Natural killer cell treated with Interleukin-12 subunit alpha and Interleukin-12 subunit beta and Interleukin-15 and Interleukin-18, amount 100 ng/mL, for 72 hours (primary cell): ENCODE measurements around the gene RALGPS1. TPM values are rescaled to one million over a fixed set of nuclear protein-coding genes. Genes with fewer than 3 reads are reported as not detected.

ENCODE experiments used
- ATAC-seq, 2 donors: fragments of 150-1000 bp; cut with Tn5 transposase in 1 of 2; sonication (Bioruptor Pico), chemical (Tn5 transposase) in 1 of 2; 2 replicates each; pipeline ENCODE4 v1.10.0; 2021
- DNase-seq: peaks from one replicate; pipeline ENCODE4 v3.0.0; 2022; ENCODE audit warnings: low spot score
- H3K27ac Mint-ChIP-seq, 2 donors: 1 replicate in 1 of 2; 2 replicates in 1 of 2; pipeline ENCODE4 v1.8.0; 2022; ENCODE audit warnings: mixed read lengths in 2 of 2, mild to moderate bottlenecking in 1 of 2, moderate library complexity in 1 of 2
- H3K27me3 Mint-ChIP-seq, 2 donors: 1 replicate in 1 of 2; 2 replicates in 1 of 2; pipeline ENCODE4 v1.8.0; 2022; ENCODE audit warnings: mixed read lengths in 2 of 2
- H3K36me3 Mint-ChIP-seq: one replicate; pipeline ENCODE4 v1.8.0; 2022; ENCODE audit warnings: mixed read lengths
- H3K4me1 Mint-ChIP-seq, 2 donors: 1 replicate in 1 of 2; 2 replicates in 1 of 2; pipeline ENCODE4 v1.8.0; 2022; ENCODE audit warnings: low read depth in 2 of 2, mixed read lengths in 2 of 2, mild to moderate bottlenecking in 1 of 2
- H3K4me3 Mint-ChIP-seq: one replicate; pipeline ENCODE4 v1.8.0; 2022; ENCODE audit warnings: mixed read lengths
- H3K9me3 Mint-ChIP-seq: 2 replicates; pipeline ENCODE4 v1.8.0; 2022; ENCODE audit warnings: mixed read lengths
- total RNA-seq, 2 donors: library from RNA; stranded (reverse); gene quantifications; one replicate each; pipeline ENCODE4 v1.2.3, GENCODE V29; 2022

RALGPS1 gene
- total RNA-seq, 2 donors from 2014 or later = 4.4 to 7.0 TPM

GRCh38 chr9:127225801-127226625 is 311.4 kb downstream of the RALGPS1 start:
- H3K4me3 Mint-ChIP-seq = peak overlapping the region; percentile 84
- H3K27ac Mint-ChIP-seq = peak overlapping the region in 1 of 2 donors; percentile 48
- no peaks in the 10 kb centered on the region for H3K9me3 Mint-ChIP-seq
- H3K27me3 Mint-ChIP-seq = peaks cover 11 to 16% of the 10 kb centered on the region in 2 donors
- ATAC-seq (no peak), DNase-seq (no peak)
- no peaks in the 10 kb centered on the region for H3K36me3 Mint-ChIP-seq
- peaks cover 16 to 21% of the 10 kb centered on the region in 2 donors for H3K4me1 Mint-ChIP-seq

DNA sequence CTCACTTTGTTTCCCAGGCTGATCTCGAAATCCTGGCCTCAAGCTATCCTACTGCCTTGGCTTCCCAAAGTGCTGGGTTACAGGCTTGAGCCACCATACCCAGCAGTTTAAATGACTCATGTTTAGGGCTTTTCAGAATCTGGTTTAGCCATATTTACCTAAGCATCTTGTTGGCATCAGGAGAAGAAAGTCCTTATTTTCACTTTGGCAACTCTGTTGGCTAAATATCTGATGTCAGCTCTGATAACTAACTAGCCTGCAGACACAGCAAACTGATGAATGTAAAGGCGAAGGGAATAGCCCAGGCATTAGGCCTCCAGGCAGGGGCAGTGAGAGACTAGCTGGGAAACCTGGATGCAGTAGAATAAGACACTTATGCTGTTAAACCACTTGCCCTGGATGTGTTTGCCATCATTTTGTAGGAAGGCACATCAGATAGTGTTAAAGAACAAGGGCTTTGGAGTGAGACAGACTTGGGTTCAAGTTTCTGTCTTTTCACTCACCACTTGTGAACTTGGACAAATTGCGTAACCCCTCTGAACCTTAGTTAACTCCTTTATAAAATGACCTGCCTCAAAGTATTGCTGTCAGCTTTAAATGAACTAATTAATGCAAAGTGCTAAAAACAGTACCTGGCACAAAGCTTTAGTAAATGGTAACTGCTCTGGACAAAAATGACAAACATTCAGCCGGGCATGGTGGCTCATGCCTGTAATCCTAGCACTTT is 315.3 kb downstream of the RALGPS1 start:
- Mint-ChIP-seq H3K9me3 (no peaks in the 10 kb centered on the region), H3K27me3 (peaks cover 14 to 16% of the 10 kb centered on the region in 2 donors), H3K4me3 (no peak overlapping the region), H3K4me1 (peaks cover 9 to 11% of the 10 kb centered on the region in 2 donors), H3K27ac (no peak overlapping the region), H3K36me3 (no peaks in the 10 kb centered on the region)
- ATAC-seq (no peak), DNase-seq (no peak)

DNA sequence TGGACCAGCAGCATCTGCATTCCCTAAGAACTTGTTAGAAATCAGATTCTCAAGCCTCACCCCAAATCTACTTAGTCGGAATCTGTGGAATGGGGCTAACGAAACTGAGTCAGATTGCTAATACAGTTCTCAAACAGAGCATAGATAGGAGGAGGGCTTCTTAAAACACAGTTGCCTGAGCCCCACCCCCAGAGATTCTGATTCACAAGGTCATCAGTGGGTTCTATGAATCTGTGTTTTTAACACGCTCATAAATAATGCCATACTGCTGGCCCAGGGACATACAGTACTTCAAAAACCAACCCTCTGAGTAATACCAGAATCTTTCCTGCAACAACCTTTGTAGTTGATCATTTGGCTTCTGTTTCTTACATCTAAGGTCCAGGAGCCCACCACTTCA is 317.1 kb downstream of the RALGPS1 start:
- DNase-seq = no peak
- Mint-ChIP-seq H3K27ac (no peak overlapping the region), H3K27me3 (peaks cover 11 to 23% of the 10 kb centered on the region in 2 donors), H3K4me1 (peaks cover under 1 to 1% of the 10 kb centered on the region in 2 donors), H3K9me3 (no peaks in the 10 kb centered on the region), H3K4me3 (no peak overlapping the region), H3K36me3 (no peaks in the 10 kb centered on the region)
- ATAC-seq = no peak

DNA sequence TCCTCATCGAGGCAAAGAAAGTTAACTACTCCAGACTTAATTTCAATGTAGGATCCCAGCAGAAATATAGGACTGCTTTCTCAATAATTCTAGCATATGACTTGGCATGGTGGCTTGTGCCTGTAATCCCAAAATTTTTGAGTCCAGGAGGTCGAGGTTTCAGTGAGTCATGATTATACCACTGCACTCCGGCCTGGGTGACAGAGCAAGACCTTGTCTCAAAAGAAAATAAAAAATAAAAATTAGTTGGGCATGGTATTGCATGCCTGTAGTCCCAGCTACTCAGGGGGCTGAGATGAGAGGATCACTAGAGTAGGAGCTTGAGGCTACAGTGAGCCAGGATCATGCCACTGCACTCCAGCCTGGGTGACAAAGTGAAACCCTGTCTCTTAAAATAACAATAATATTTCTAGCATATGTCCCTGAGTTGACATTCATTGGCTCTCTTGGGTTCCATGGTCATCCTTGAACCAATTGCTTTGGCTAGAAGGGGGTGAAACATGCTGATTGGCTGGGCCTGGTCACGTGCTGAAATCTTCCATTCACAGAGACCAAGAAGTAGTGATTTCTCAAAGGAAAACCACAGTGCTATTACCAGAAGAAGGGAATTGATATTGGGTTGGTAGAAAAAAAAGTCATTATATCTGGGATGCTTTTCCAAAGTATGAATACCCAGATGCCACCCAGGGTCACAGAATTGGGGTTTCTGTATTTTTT is 318.4 kb downstream of the RALGPS1 start:
- DNase-seq (no peak), ATAC-seq (no peak)
- H3K9me3 Mint-ChIP-seq = no peaks in the 10 kb centered on the region
- no peaks in the 10 kb centered on the region for H3K4me1 Mint-ChIP-seq
- peaks cover 11 to 21% of the 10 kb centered on the region in 2 donors for H3K27me3 Mint-ChIP-seq
- H3K27ac Mint-ChIP-seq = no peak overlapping the region
- H3K4me3 Mint-ChIP-seq = no peak overlapping the region
- H3K36me3 Mint-ChIP-seq = no peaks in the 10 kb centered on the region

- H3K4me3 Mint-ChIP-seq = no peak overlapping the region
- DNase-seq (no peak), ATAC-seq (no peak)
- no peaks in the 10 kb centered on the region for H3K9me3 Mint-ChIP-seq
- no peaks in the 10 kb centered on the region for H3K36me3 Mint-ChIP-seq
- no peak overlapping the region for H3K27ac Mint-ChIP-seq
- H3K27me3 Mint-ChIP-seq = peaks cover 11 to 21% of the 10 kb centered on the region in 2 donors
- no peaks in the 10 kb centered on the region for H3K4me1 Mint-ChIP-seq
Observed at GRCh38 chr9:127233550-127233949, 319.0 kb downstream of the RALGPS1 start.

DNA sequence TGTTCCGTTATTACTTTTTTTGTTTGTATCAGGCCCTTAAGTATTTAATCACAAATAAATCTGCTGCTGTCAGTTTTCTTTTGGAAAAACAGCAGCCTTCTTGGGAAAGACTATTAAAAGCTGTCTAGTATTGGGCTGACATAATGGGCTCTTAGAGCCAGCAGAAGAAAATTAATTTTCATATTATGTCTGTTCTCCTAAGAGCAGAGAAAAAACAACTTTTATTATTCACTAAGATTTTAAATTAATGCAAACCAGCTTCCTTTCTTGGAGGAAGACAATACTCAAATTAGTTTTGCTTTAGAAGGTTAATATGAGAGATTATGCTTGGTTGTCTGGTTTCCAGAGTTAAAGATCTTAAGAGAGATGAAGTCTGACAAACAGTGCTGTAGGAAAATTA is 319.4 kb downstream of the RALGPS1 start:
- ATAC-seq (no peak), DNase-seq (no peak)

GRCh38 chr9:127237801-127238200 is 323.2 kb downstream of the RALGPS1 start:
- Mint-ChIP-seq H3K9me3 (no peaks in the 10 kb centered on the region), H3K27ac (no peak overlapping the region), H3K4me1 (no peaks in the 10 kb centered on the region), H3K36me3 (no peaks in the 10 kb centered on the region), H3K4me3 (no peak overlapping the region), H3K27me3 (peaks cover 4 to 12% of the 10 kb centered on the region in 2 donors)
- DNase-seq (no peak), ATAC-seq (no peak)

More for the DNA sequence above, 319.4 kb downstream of the RALGPS1 start:
- no peaks in the 10 kb centered on the region for H3K36me3 Mint-ChIP-seq
- peaks cover 8 to 17% of the 10 kb centered on the region in 2 donors for H3K27me3 Mint-ChIP-seq
- no peak overlapping the region for H3K27ac Mint-ChIP-seq
- H3K4me1 Mint-ChIP-seq = no peaks in the 10 kb centered on the region
- H3K9me3 Mint-ChIP-seq = no peaks in the 10 kb centered on the region
- no peak overlapping the region for H3K4me3 Mint-ChIP-seq

GRCh38 chr9:127241354-127241753 is 326.8 kb downstream of the RALGPS1 start:
- Mint-ChIP-seq H3K27me3 (peaks cover 0 to 6% of the 10 kb centered on the region in 2 donors), H3K9me3 (no peaks in the 10 kb centered on the region), H3K4me3 (no peak overlapping the region), H3K36me3 (no peaks in the 10 kb centered on the region), H3K4me1 (peaks cover 7 to 9% of the 10 kb centered on the region in 2 donors), H3K27ac (no peak overlapping the region)
- no peak for ATAC-seq
- DNase-seq = no peak

- peaks cover 0 to 3% of the 10 kb centered on the region in 2 donors for H3K27me3 Mint-ChIP-seq
- peak overlapping the region in 1 of 2 donors; percentile 67 for H3K27ac Mint-ChIP-seq
- peak; percentile 96 for DNase-seq
- no peaks in the 10 kb centered on the region for H3K36me3 Mint-ChIP-seq
- H3K4me1 Mint-ChIP-seq = peaks cover 7 to 9% of the 10 kb centered on the region in 2 donors
- peak overlapping the region; percentile 85 for H3K4me3 Mint-ChIP-seq
- no peaks in the 10 kb centered on the region for H3K9me3 Mint-ChIP-seq
- ATAC-seq = peak; percentile 100
Observed at GRCh38 chr9:127244609-127245601, 330.3 kb downstream of the RALGPS1 start.

- Mint-ChIP-seq H3K4me1 (peaks cover 7 to 9% of the 10 kb centered on the region in 2 donors), H3K27ac (no peak overlapping the region), H3K4me3 (peak overlapping the region; percentile 85), H3K27me3 (peaks cover 0 to 8% of the 10 kb centered on the region in 2 donors), H3K36me3 (no peaks in the 10 kb centered on the region), H3K9me3 (no peaks in the 10 kb centered on the region)
- ATAC-seq = no peak
- no peak for DNase-seq
Observed at GRCh38 chr9:127245637-127246164, 331.1 kb downstream of the RALGPS1 start.

DNA sequence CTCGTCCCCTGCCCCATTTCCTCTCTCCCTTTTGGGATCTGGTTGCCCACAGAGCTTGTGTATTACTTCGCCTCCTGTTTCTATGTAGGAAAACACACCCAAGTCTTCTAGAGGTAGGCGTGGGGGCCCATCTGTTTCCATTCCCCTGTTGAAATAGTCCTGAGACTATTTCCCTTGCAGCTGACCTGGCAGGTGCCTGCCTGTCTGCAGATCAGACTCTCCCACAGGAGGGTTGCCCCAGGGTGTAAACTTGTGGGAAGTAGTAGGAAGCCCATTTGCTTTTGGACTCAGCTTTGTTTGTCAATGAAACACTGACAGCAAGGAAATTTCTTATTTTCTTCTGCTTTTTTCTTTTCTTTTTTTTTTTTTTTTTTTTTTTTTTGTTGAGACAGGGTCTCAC is 333.7 kb downstream of the RALGPS1 start:
- Mint-ChIP-seq H3K27ac (no peak overlapping the region), H3K4me3 (no peak overlapping the region), H3K4me1 (peaks cover 7 to 9% of the 10 kb centered on the region in 2 donors), H3K36me3 (no peaks in the 10 kb centered on the region), H3K27me3 (peaks cover 2 to 9% of the 10 kb centered on the region in 2 donors), H3K9me3 (no peaks in the 10 kb centered on the region)
- ATAC-seq (no peak), DNase-seq (no peak)

- Mint-ChIP-seq H3K27me3 (peaks cover 12 to 18% of the 10 kb centered on the region in 2 donors), H3K27ac (no peak overlapping the region), H3K36me3 (no peaks in the 10 kb centered on the region), H3K9me3 (no peaks in the 10 kb centered on the region), H3K4me3 (no peak overlapping the region), H3K4me1 (peaks cover 4 to 7% of the 10 kb centered on the region in 2 donors)
- DNase-seq (no peak), ATAC-seq (no peak)
Observed at GRCh38 chr9:127249877-127250276, 335.3 kb downstream of the RALGPS1 start.
